HFF-Myc (cell line): ENCODE data around the gene PLXNA1.

ENCODE experiments used
- DNase-seq: peaks from one replicate; pipeline ENCODE4 v3.0.0-alpha.2; 2011; ENCODE audit warnings: low read depth; ENCODE audit errors: extremely low read depth
- H3K4me3 ChIP-seq: replicated peaks from 2 replicates; pipeline ENCODE4 v1.5.1; 2011; ENCODE audit warnings: low read depth, mild to moderate bottlenecking, control low read depth, low read length
- TF ChIP-seq, protein P1 (sequence below): IDR thresholded peaks from 2 replicates; pipeline ENCODE4 v1.5.1; 2012; ENCODE audit warnings: mild to moderate bottlenecking, low read depth, low read length, control low read depth; ENCODE audit errors: missing control alignments

Gene PLXNA1

GRCh38 chr3:126995254-126995780 lies 12.4 kb downstream of the PLXNA1 start:
- no peak for DNase-seq
- H3K4me3 ChIP-seq = no peak overlapping the region
- TF ChIP-seq, protein P1, sequence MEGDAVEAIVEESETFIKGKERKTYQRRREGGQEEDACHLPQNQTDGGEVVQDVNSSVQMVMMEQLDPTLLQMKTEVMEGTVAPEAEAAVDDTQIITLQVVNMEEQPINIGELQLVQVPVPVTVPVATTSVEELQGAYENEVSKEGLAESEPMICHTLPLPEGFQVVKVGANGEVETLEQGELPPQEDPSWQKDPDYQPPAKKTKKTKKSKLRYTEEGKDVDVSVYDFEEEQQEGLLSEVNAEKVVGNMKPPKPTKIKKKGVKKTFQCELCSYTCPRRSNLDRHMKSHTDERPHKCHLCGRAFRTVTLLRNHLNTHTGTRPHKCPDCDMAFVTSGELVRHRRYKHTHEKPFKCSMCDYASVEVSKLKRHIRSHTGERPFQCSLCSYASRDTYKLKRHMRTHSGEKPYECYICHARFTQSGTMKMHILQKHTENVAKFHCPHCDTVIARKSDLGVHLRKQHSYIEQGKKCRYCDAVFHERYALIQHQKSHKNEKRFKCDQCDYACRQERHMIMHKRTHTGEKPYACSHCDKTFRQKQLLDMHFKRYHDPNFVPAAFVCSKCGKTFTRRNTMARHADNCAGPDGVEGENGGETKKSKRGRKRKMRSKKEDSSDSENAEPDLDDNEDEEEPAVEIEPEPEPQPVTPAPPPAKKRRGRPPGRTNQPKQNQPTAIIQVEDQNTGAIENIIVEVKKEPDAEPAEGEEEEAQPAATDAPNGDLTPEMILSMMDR = no peak

- DNase-seq = no peak
- H3K4me3 ChIP-seq = no peak overlapping the region
- TF ChIP-seq, protein P1 = peak; percentile 26
Observed at GRCh38 chr3:126995926-126996512, 13.1 kb downstream of the PLXNA1 start.

DNA sequence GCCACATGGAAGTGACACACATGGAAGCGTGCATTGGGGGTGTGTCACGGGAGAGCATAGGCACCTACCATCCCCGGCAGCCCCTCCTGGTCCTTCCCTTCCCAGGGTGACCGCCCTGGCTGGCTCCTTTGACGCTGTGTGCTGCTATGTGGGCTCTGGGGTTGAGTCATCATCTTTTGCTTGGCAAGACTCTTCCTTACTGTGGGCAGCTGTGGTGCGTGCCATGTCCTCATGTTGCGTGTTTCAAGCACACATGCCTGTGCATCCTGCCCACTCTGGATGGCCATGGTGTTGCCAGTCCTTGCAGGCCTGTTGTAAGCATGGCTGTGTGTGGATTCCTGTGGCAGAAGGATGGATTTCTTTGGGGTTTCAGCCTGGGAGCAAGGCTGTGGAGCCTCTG lies 14.0 kb downstream of the PLXNA1 start:
- no peak overlapping the region for H3K4me3 ChIP-seq
- TF ChIP-seq, protein P1 = no peak
- DNase-seq = no peak

GRCh38 chr3:126997455-126998038 lies 14.6 kb downstream of the PLXNA1 start:
- no peak overlapping the region for H3K4me3 ChIP-seq
- no peak for DNase-seq
- TF ChIP-seq, protein P1 = no peak

DNA sequence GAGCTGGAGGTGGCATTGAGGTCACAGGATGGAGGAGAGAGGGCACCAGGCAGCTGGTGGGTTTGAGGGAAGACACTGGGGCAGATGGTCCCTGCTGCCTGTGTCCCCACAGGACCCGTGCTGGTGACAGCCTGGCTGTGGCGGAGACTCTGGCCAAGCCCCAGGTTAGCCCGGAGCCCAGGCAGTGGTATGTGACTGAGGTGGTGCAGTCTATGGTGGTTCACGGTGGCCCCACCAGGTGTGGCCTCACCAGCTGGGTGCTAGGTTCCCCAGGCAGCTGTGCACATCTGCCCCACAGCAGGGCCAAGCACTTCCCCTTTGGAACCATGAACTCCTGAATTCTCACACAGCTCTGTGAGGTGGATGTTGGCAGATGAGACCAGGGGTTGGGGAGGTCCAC lies 15.4 kb downstream of the PLXNA1 start:
- no peak overlapping the region for H3K4me3 ChIP-seq
- DNase-seq = no peak
- TF ChIP-seq, protein P1 = no peak

DNA sequence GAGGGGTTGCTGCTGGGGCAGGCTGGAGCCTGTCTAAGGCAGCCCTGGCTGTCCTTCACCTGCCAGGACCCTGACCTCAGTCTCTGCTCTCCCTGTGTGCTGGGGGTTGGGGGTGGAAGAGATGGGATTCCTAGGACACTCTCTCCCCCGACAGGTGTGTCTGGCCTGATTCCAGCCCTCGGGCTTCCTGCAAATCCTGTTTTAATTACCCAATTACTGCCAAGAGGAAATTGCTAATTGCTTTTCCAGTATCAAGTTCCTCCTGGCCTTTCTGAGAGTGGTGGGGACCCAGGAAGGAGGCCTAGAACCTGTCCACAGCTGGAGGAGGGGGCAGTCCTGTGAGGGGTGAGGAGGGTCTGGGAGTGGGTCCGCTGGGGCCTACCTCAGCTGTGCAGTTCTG lies 15.8 kb downstream of the PLXNA1 start:
- no peak for DNase-seq
- H3K4me3 ChIP-seq = no peak overlapping the region
- TF ChIP-seq, protein P1 = no peak

DNA sequence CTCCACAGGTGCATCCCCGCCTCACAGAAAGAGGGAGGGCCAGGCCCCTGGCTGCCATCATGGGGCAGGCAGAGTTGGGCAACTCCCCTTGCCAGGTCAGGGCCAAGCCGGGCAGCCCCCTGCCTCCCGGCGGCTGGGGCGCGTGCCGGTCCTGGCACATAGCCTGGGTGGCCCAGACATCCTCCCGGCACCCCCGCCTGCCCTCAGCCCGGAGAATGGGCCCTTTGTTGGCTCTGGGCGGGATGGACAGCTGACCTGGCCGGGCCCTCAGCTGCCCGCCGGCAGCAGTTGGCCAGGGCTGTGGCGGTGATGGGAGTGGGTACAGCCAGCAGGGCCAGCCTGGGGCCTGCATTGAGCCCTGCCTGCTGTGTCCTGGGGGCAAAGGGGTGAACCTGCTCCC lies 16.5 kb downstream of the PLXNA1 start:
- no peak for DNase-seq

More for the DNA sequence above, 16.5 kb downstream of the PLXNA1 start:
- TF ChIP-seq, protein P1 = no peak
- H3K4me3 ChIP-seq = no peak overlapping the region
